Neural progenitor cell (in vitro differentiated cells): ENCODE measurements around the gene ARHGAP28. TPM values are rescaled to one million over a fixed set of nuclear protein-coding genes. Genes with fewer than 3 reads are reported as not detected.

Experiments
- DNase-seq: peaks from one replicate; pipeline ENCODE4 v3.0.0-alpha.2; 2016; ENCODE audit warnings: low spot score
- H2AFZ ChIP-seq: fragments of 200-600 bp; sonication (generic); replicated peaks from 2 replicates; pipeline ENCODE4 v1.6.1; 2016; ENCODE audit warnings: antibody characterized with exemption
- H3F3A ChIP-seq: fragments of 200-600 bp; sonication (generic); 2 replicates; pipeline ENCODE4 v1.6.1; 2016; ENCODE audit warnings: antibody characterized with exemption, low read depth
- H3K27ac ChIP-seq: fragments of 200-600 bp; sonication (generic); 2 replicates; pipeline ENCODE4 v1.5.1; 2016; ENCODE audit warnings: mild to moderate bottlenecking
- H3K27me3 ChIP-seq: fragments of 200-600 bp; sonication (generic); 2 replicates; pipeline ENCODE4 v1.6.1; 2016; ENCODE audit warnings: mild to moderate bottlenecking, moderate library complexity
- H3K36me3 ChIP-seq: fragments of 200-600 bp; sonication (generic); 2 replicates; pipeline ENCODE4 v1.5.1; 2016
- H3K4me1 ChIP-seq: fragments of 200-600 bp; sonication (generic); 2 replicates; pipeline ENCODE4 v1.6.1; 2016; ENCODE audit warnings: mixed run types
- H3K4me2 ChIP-seq: fragments of 200-600 bp; sonication (generic); 2 replicates; pipeline ENCODE4 v1.6.1; 2016
- H3K4me3 ChIP-seq: fragments of 200-600 bp; sonication (generic); 2 replicates; pipeline ENCODE4 v1.5.1; 2016
- H3K79me2 ChIP-seq: fragments of 200-600 bp; sonication (generic); 2 replicates; pipeline ENCODE4 v1.6.1; 2016; ENCODE audit warnings: low read depth
- H3K9ac ChIP-seq: fragments of 200-600 bp; sonication (generic); 2 replicates; pipeline ENCODE4 v1.6.1; 2016
- H3K9me3 ChIP-seq: fragments of 200-600 bp; sonication (generic); 2 replicates; pipeline ENCODE4 v1.5.1; 2016; ENCODE audit warnings: low read depth
- H4K20me1 ChIP-seq: fragments of 200-600 bp; sonication (generic); 2 replicates; pipeline ENCODE4 v1.6.1; 2016; ENCODE audit warnings: low read depth
- H3K27ac Mint-ChIP-seq: 3 replicates; pipeline ENCODE4 v1.8.0; 2021; ENCODE audit warnings: mixed read lengths
- H3K27me3 Mint-ChIP-seq: 2 replicates; pipeline ENCODE4 v1.8.0; 2022; ENCODE audit warnings: low read depth, mild to moderate bottlenecking, inconsistent platforms, moderate library complexity, mixed read lengths; ENCODE audit not compliant: insufficient read depth
- H3K36me3 Mint-ChIP-seq: 3 replicates; pipeline ENCODE4 v1.8.0; 2021; ENCODE audit warnings: mixed read lengths
- H3K4me1 Mint-ChIP-seq: 3 replicates; pipeline ENCODE4 v1.8.0; 2021; ENCODE audit warnings: mixed read lengths
- H3K4me3 Mint-ChIP-seq: 3 replicates; pipeline ENCODE4 v1.8.0; 2021; ENCODE audit warnings: mild to moderate bottlenecking, moderate library complexity, mixed read lengths
- H3K9me3 Mint-ChIP-seq: 3 replicates; pipeline ENCODE4 v1.8.0; 2020; ENCODE audit warnings: mixed read lengths
- EZH2 ChIP-seq: fragments of 200-600 bp; sonication (generic); IDR thresholded peaks from 2 replicates; pipeline ENCODE4 v1.6.1; 2017; ENCODE audit warnings: antibody characterized with exemption, mild to moderate bottlenecking, moderate library complexity
- EZH2phosphoT487 ChIP-seq: fragments of 200-600 bp; sonication (generic); IDR thresholded peaks from 2 replicates; pipeline ENCODE4 v1.6.1; 2017; ENCODE audit warnings: antibody characterized with exemption
- total RNA-seq: library from RNA; depleted of rRNA; stranded (reverse); fragments of >200 nt; gene quantifications from 2 replicates; pipeline ENCODE4 v1.2.3, GENCODE V29; 2015; ENCODE audit warnings: low replicate concordance
- TF ChIP-seq, protein P1 (sequence below): fragments of 200-600 bp; sonication (generic); IDR thresholded peaks from 2 replicates; pipeline ENCODE4 v1.5.1; 2017; ENCODE audit warnings: antibody characterized with exemption, mild to moderate bottlenecking

Gene ARHGAP28, protein sequence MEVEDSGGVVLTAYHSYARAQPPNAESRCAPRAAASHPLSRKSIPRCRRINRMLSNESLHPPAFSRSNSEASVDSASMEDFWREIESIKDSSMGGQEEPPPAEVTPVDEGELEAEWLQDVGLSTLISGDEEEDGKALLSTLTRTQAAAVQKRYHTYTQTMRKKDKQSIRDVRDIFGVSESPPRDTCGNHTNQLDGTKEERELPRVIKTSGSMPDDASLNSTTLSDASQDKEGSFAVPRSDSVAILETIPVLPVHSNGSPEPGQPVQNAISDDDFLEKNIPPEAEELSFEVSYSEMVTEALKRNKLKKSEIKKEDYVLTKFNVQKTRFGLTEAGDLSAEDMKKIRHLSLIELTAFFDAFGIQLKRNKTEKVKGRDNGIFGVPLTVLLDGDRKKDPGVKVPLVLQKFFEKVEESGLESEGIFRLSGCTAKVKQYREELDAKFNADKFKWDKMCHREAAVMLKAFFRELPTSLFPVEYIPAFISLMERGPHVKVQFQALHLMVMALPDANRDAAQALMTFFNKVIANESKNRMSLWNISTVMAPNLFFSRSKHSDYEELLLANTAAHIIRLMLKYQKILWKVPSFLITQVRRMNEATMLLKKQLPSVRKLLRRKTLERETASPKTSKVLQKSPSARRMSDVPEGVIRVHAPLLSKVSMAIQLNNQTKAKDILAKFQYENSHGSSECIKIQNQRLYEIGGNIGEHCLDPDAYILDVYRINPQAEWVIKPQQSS
- 19.1 and 25.7 TPM in 2 replicates for total RNA-seq

GRCh38 chr18:6729247-6730091, at the start of gene ARHGAP28:
ARHGAP28 (plus strand) TSS chr18:6729716; CDS start chr18:6729822, 106 bp downstream.
- no peak for TF ChIP-seq EZH2
- TF ChIP-seq, protein P1, sequence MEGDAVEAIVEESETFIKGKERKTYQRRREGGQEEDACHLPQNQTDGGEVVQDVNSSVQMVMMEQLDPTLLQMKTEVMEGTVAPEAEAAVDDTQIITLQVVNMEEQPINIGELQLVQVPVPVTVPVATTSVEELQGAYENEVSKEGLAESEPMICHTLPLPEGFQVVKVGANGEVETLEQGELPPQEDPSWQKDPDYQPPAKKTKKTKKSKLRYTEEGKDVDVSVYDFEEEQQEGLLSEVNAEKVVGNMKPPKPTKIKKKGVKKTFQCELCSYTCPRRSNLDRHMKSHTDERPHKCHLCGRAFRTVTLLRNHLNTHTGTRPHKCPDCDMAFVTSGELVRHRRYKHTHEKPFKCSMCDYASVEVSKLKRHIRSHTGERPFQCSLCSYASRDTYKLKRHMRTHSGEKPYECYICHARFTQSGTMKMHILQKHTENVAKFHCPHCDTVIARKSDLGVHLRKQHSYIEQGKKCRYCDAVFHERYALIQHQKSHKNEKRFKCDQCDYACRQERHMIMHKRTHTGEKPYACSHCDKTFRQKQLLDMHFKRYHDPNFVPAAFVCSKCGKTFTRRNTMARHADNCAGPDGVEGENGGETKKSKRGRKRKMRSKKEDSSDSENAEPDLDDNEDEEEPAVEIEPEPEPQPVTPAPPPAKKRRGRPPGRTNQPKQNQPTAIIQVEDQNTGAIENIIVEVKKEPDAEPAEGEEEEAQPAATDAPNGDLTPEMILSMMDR, result peak; percentile 47
- Histone ChIP-seq H3K27me3 (no peaks in the 10 kb centered on the region), H3K79me2 (peaks cover 12% of the 10 kb centered on the region), H3K9me3 (no peaks in the 10 kb centered on the region), H4K20me1 (no peaks in the 10 kb centered on the region), H2AFZ (peak within 1 kb of the TSS; percentile 84), H3K4me2 (peak within 1 kb of the TSS; percentile 82), H3K4me3 (peak within 1 kb of the TSS; percentile 64), H3K9ac (no peak within 1 kb of the TSS), H3F3A (peaks cover 51% of the 10 kb centered on the region), H3K4me1 (peaks cover 36% of the 10 kb centered on the region), H3K36me3 (no peaks in the 10 kb centered on the region), H3K27ac (peak within 1 kb of the TSS; percentile 81)
- Mint-ChIP-seq H3K4me3 (peak within 1 kb of the TSS; percentile 98), H3K36me3 (no peaks in the 10 kb centered on the region), H3K27me3 (no peaks in the 10 kb centered on the region), H3K27ac (peak within 1 kb of the TSS; percentile 100), H3K4me1 (peaks cover 52% of the 10 kb centered on the region), H3K9me3 (no peaks in the 10 kb centered on the region)
- peak; percentile 96 for DNase-seq

- Histone ChIP-seq H3K36me3 (no peaks in the 10 kb centered on the region), H3K27me3 (no peaks in the 10 kb centered on the region), H3K9me3 (no peaks in the 10 kb centered on the region), H3K9ac (no peak overlapping the region), H3F3A (no peaks in the 10 kb centered on the region), H3K79me2 (no peaks in the 10 kb centered on the region), H3K4me1 (peaks cover 10% of the 10 kb centered on the region), H2AFZ (no peak overlapping the region), H3K4me2 (no peak overlapping the region), H3K4me3 (no peak overlapping the region), H3K27ac (no peak overlapping the region), H4K20me1 (no peaks in the 10 kb centered on the region)
- H3K4me3 Mint-ChIP-seq, result no peak overlapping the region
- DNase-seq, result no peak
- H3K4me1 Mint-ChIP-seq, result peaks cover 7% of the 10 kb centered on the region
- TF ChIP-seq EZH2phosphoT487 (no peak), EZH2 (no peak)
- TF ChIP-seq, protein P1, result no peak
- no peak overlapping the region for H3K27ac Mint-ChIP-seq
- peaks cover 4% of the 10 kb centered on the region for H3K27me3 Mint-ChIP-seq
- no peaks in the 10 kb centered on the region for H3K36me3 Mint-ChIP-seq
- H3K9me3 Mint-ChIP-seq, result no peaks in the 10 kb centered on the region
Observed at GRCh38 chr18:6681331-6681875, 48.1 kb upstream of the ARHGAP28 start.

DNA sequence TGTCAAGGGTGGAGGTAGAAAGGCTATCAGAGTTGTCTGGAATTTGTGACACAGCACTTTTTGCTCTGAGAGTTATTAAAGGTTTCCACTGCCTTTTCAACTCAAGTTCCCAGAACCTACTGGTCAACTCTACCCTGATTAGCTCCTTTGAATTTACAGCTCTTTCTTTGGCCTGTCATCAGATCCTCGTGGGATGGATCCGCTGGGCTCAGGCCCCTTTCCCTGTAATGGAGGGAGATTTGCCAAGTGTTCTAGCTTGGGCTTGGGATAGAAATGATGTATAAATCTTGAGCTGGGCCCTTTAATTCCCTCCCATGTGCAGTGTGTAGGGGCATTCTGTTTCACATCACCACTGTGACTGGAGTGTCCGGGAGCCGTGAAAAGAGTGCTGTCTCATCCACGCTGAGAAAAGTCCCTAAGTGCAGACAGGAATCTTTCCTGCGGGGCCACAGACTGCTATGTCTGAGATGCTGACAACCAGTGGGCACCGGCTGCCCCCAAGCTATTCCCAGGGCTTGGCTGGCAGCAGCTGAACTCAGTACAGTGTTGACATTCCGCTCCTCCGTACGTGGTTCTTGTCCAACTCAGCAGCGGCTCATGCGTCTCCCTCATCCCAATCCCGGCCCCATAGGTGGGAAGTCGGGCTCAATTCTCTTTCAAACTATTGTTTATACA, 46.9 kb upstream of the ARHGAP28 start:
- no peaks in the 10 kb centered on the region for H3K4me1 Mint-ChIP-seq
- no peak for TF ChIP-seq EZH2
- TF ChIP-seq, protein P1, result no peak
- TF ChIP-seq EZH2phosphoT487, result no peak
- H3K4me3 Mint-ChIP-seq, result no peak overlapping the region
- Histone ChIP-seq H3K79me2 (no peaks in the 10 kb centered on the region), H3K4me2 (no peak overlapping the region), H2AFZ (peak overlapping the region; percentile 7), H4K20me1 (no peaks in the 10 kb centered on the region), H3K9ac (no peak overlapping the region), H3K36me3 (no peaks in the 10 kb centered on the region), H3K27ac (no peak overlapping the region), H3K9me3 (no peaks in the 10 kb centered on the region), H3K4me1 (peaks cover 1% of the 10 kb centered on the region), H3K27me3 (no peaks in the 10 kb centered on the region), H3F3A (no peaks in the 10 kb centered on the region), H3K4me3 (no peak overlapping the region)
- DNase-seq, result no peak
- H3K9me3 Mint-ChIP-seq, result no peaks in the 10 kb centered on the region
- H3K36me3 Mint-ChIP-seq, result no peaks in the 10 kb centered on the region
- H3K27me3 Mint-ChIP-seq, result peaks cover 4% of the 10 kb centered on the region
- no peak overlapping the region for H3K27ac Mint-ChIP-seq
